GM23338 (cell line): ENCODE data around the gene GLDC. TPM values are rescaled to one million over a fixed set of nuclear protein-coding genes. Genes with fewer than 3 reads are reported as not detected.

ENCODE experiments used
- ATAC-seq: fragments of 200-7000 bp; cut with Tn5 transposase; 3 replicates; pipeline ENCODE4 v1.9.1; 2020
- DNase-seq: peaks from one replicate; pipeline ENCODE4 v3.0.0-alpha.2; 2015; ENCODE audit warnings: low spot score
- H2AFZ ChIP-seq: fragments of 200-600 bp; sonication (generic); 2 replicates; pipeline ENCODE4 v1.8.0; 2016; ENCODE audit warnings: antibody characterized with exemption, mild to moderate bottlenecking, moderate library complexity
- H3F3A ChIP-seq: fragments of 200-600 bp; sonication (generic); replicated peaks from 2 replicates; pipeline ENCODE4 v1.8.0; 2017; ENCODE audit warnings: antibody characterized with exemption, mixed run types, low read depth
- H3K27ac ChIP-seq: fragments of 200-600 bp; sonication (generic); 2 replicates; pipeline ENCODE4 v1.6.1; 2016; ENCODE audit warnings: low read depth
- H3K27me3 ChIP-seq: fragments of 200-600 bp; sonication (generic); 2 replicates; pipeline ENCODE4 v1.8.0; 2016; ENCODE audit warnings: mild to moderate bottlenecking, mixed run types, moderate library complexity; ENCODE audit not compliant: insufficient read depth
- H3K36me3 ChIP-seq: fragments of 200-600 bp; sonication (generic); 2 replicates; pipeline ENCODE4 v1.8.0; 2016; ENCODE audit warnings: mild to moderate bottlenecking; ENCODE audit not compliant: insufficient read depth
- H3K4me1 ChIP-seq: fragments of 200-600 bp; sonication (generic); 2 replicates; pipeline ENCODE4 v1.8.0; 2016; ENCODE audit warnings: mild to moderate bottlenecking, moderate library complexity; ENCODE audit not compliant: insufficient read depth
- H3K4me2 ChIP-seq: fragments of 200-600 bp; sonication (generic); 2 replicates; pipeline ENCODE4 v1.7.1; 2017; ENCODE audit warnings: mixed run types
- H3K4me3 ChIP-seq: fragments of 200-600 bp; sonication (generic); 2 replicates; pipeline ENCODE4 v1.6.1; 2016; ENCODE audit warnings: mixed run types
- H3K79me2 ChIP-seq: fragments of 200-600 bp; sonication (generic); replicated peaks from 2 replicates; pipeline ENCODE4 v1.8.0; 2017; ENCODE audit warnings: mild to moderate bottlenecking; ENCODE audit not compliant: insufficient read depth
- H3K9me2 ChIP-seq: fragments of 200-600 bp; sonication (generic); 2 replicates; pipeline ENCODE4 v1.8.0; 2017; ENCODE audit not compliant: insufficient read depth
- H4K20me1 ChIP-seq: fragments of 200-600 bp; sonication (generic); replicated peaks from 2 replicates; pipeline ENCODE4 v1.8.0; 2017; ENCODE audit warnings: mild to moderate bottlenecking; ENCODE audit not compliant: insufficient read depth
- H3K27ac Mint-ChIP-seq: 2 replicates; pipeline ENCODE4 v1.8.0; 2020; ENCODE audit warnings: inconsistent platforms, mild to moderate bottlenecking, moderate library complexity, mixed read lengths
- H3K27me3 Mint-ChIP-seq: 3 replicates; pipeline ENCODE4 v1.8.0; 2022; ENCODE audit warnings: low read depth, mild to moderate bottlenecking, moderate library complexity, mixed read lengths, inconsistent platforms; ENCODE audit not compliant: insufficient read depth, poor library complexity
- H3K36me3 Mint-ChIP-seq: 3 replicates; pipeline ENCODE4 v1.8.0; 2021; ENCODE audit warnings: low read depth, mild to moderate bottlenecking, inconsistent platforms, moderate library complexity, mixed read lengths
- H3K4me1 Mint-ChIP-seq: 3 replicates; pipeline ENCODE4 v1.8.0; 2020; ENCODE audit warnings: mild to moderate bottlenecking, inconsistent platforms, mixed read lengths
- H3K4me3 Mint-ChIP-seq: 3 replicates; pipeline ENCODE4 v1.8.0; 2021; ENCODE audit warnings: moderate library complexity, mild to moderate bottlenecking, inconsistent platforms, mixed read lengths
- H3K9me3 Mint-ChIP-seq: 3 replicates; pipeline ENCODE4 v1.8.0; 2020; ENCODE audit warnings: moderate library complexity, mild to moderate bottlenecking, inconsistent platforms, mixed read lengths
- EZH2phosphoT487 ChIP-seq: fragments of 200-600 bp; sonication (generic); IDR thresholded peaks from one replicate; pipeline ENCODE4 v1.8.1; 2018; ENCODE audit warnings: antibody characterized with exemption; ENCODE audit not compliant: unreplicated experiment
- JUNB ChIP-seq: IDR thresholded peaks from one replicate; pipeline ENCODE4 v1.6.1; 2016; ENCODE audit warnings: antibody characterized with exemption; ENCODE audit not compliant: unreplicated experiment
- NANOG ChIP-seq: IDR thresholded peaks from 2 replicates; pipeline ENCODE4 v1.6.1; 2016; ENCODE audit warnings: antibody characterized with exemption, borderline replicate concordance
- POLR2AphosphoS5 ChIP-seq: IDR thresholded peaks from 2 replicates; pipeline ENCODE4 v1.6.1; 2016; ENCODE audit warnings: antibody characterized with exemption, low read depth
- STAT1 ChIP-seq: IDR thresholded peaks from one replicate; pipeline ENCODE4 v1.6.1; 2016; ENCODE audit warnings: antibody characterized with exemption; ENCODE audit not compliant: unreplicated experiment
- ZNF114 ChIP-seq: fragments of 250-450 bp; sonication (Bioruptor Pico); IDR thresholded peaks from 2 replicates; pipeline ENCODE4 v1.5.0; 2020; ENCODE audit warnings: mild to moderate bottlenecking, moderate library complexity
- polyA plus RNA-seq: library from polyadenylated mRNA; unstranded; fragments of >200 nt; fragmentation: Nextera tagmentation; extraction: Ambion mirVana; gene quantifications from 2 replicates; pipeline ENCODE4 v1.2.1, GENCODE V29; 2016
- total RNA-seq: library from RNA; depleted of rRNA; stranded (reverse); fragments of >200 nt; shearing (Covaris generic); gene quantifications from 2 replicates; pipeline ENCODE4 v1.2.3, GENCODE V29; 2014
- TF ChIP-seq, protein P1 (sequence below): IDR thresholded peaks from one replicate; pipeline ENCODE4 v1.6.1; 2018; ENCODE audit warnings: antibody characterized with exemption; ENCODE audit not compliant: unreplicated experiment
- TF ChIP-seq, protein P2 (sequence below), 2 experiments: fragments of 200-600 bp in 1 of 2; sonication (generic) in 1 of 2; conservative IDR thresholded peaks; 2 replicates each; pipeline versions ENCODE4 v1.5.1 to v1.6.1; 2016 to 2017; ENCODE audit warnings: antibody characterized with exemption in 2 of 2, low read depth in 2 of 2, mild to moderate bottlenecking in 2 of 2, moderate library complexity in 1 of 2

GLDC gene
- total and polyA plus RNA-seq, 2 experiments from 2014 or later, result 63.5 to 139 TPM

DNA sequence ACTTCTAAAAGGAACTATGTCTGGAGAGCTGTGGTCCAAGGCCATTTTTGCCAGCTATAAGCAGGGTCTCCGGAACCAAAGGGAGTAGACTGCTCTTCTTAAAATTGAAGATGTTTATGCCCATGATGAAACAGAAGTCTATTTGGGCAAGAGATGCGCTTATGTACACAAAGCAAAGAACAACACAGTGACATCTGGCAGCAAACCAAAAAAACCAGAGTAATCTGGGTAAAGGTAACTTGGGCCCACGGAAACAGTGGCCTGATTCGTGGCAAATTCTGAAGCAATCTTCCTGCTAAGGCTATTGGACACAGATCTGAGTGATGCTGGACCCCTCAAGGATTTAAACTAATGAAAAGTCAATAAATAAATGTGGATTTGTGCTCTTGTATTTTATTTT lies 29.7 kb upstream of the GLDC start:
- H3K27me3 Mint-ChIP-seq, result no peaks in the 10 kb centered on the region
- Histone ChIP-seq H2AFZ (no peak overlapping the region), H3K9me2 (no peaks in the 10 kb centered on the region), H3F3A (peaks cover 10% of the 10 kb centered on the region), H4K20me1 (no peaks in the 10 kb centered on the region), H3K4me1 (0 out of 2 replicates have a peak, but pooled peaks cover 5% of the 10 kb centered on the region), H3K27ac (no peak overlapping the region), H3K36me3 (peaks cover 15% of the 10 kb centered on the region), H3K4me2 (no peak overlapping the region), H3K4me3 (no peak overlapping the region), H3K27me3 (no peaks in the 10 kb centered on the region), H3K79me2 (no peaks in the 10 kb centered on the region)
- no peak overlapping the region for H3K4me3 Mint-ChIP-seq
- H3K9me3 Mint-ChIP-seq, result no peaks in the 10 kb centered on the region
- ATAC-seq (no peak), DNase-seq (no peak)
- H3K27ac Mint-ChIP-seq, result no peak overlapping the region
- TF ChIP-seq NANOG (no peak), POLR2AphosphoS5 (no peak), EZH2phosphoT487 (no peak), ZNF114 (CRISPR knock-in tag) (no peak)
- TF ChIP-seq, protein P1, sequence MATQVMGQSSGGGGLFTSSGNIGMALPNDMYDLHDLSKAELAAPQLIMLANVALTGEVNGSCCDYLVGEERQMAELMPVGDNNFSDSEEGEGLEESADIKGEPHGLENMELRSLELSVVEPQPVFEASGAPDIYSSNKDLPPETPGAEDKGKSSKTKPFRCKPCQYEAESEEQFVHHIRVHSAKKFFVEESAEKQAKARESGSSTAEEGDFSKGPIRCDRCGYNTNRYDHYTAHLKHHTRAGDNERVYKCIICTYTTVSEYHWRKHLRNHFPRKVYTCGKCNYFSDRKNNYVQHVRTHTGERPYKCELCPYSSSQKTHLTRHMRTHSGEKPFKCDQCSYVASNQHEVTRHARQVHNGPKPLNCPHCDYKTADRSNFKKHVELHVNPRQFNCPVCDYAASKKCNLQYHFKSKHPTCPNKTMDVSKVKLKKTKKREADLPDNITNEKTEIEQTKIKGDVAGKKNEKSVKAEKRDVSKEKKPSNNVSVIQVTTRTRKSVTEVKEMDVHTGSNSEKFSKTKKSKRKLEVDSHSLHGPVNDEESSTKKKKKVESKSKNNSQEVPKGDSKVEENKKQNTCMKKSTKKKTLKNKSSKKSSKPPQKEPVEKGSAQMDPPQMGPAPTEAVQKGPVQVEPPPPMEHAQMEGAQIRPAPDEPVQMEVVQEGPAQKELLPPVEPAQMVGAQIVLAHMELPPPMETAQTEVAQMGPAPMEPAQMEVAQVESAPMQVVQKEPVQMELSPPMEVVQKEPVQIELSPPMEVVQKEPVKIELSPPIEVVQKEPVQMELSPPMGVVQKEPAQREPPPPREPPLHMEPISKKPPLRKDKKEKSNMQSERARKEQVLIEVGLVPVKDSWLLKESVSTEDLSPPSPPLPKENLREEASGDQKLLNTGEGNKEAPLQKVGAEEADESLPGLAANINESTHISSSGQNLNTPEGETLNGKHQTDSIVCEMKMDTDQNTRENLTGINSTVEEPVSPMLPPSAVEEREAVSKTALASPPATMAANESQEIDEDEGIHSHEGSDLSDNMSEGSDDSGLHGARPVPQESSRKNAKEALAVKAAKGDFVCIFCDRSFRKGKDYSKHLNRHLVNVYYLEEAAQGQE, result no peak
- H3K36me3 Mint-ChIP-seq, result peaks cover 15% of the 10 kb centered on the region
- H3K4me1 Mint-ChIP-seq, result no peaks in the 10 kb centered on the region; the same call in 2 of the 3 replicates

DNA sequence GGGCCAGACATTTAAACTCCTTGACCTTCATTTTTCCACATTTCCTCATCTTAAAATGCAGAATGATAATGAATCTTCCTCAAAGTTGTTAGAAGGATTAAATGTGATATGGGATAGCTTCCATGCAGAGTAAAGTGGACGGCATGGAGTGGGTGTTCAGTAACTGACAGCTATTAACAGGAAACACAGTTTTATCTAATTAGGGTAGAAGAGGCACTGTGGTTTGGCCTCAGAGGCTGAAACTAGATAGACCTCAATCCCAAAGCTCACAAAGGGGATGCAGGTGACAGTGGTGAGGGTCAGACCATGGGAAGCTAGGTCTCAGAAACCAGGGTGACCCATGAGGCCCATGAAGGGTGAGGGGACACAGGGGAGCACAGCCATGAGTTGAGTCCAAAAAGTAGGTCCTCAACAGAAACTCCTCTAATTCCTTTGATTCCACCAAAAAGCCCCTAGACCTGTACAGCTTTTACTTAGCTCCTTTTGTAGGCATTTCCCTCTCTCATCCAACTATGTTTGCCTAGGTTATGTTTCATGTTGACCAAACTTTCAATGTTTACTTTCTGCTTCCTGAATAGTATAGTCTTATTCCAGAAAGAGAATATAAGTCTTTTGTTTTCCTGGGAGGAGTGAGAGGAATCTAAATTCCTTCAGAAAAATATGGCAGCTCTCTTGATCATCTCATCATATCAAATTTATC lies 27.9 kb upstream of the GLDC start:
- TF ChIP-seq JUNB, result no peak
- no peak for TF ChIP-seq NANOG
- Histone ChIP-seq H3K27me3 (no peaks in the 10 kb centered on the region), H4K20me1 (no peaks in the 10 kb centered on the region), H3K9me2 (no peaks in the 10 kb centered on the region), H3K36me3 (peaks cover 18% of the 10 kb centered on the region), H3F3A (peaks cover 3% of the 10 kb centered on the region; the same call in 1 of the 2 replicates), H3K4me1 (no peaks in the 10 kb centered on the region), H2AFZ (no peak overlapping the region), H3K27ac (no peak overlapping the region), H3K4me3 (no peak overlapping the region), H3K4me2 (no peak overlapping the region), H3K79me2 (peaks cover 7% of the 10 kb centered on the region; the same call in 1 of the 2 replicates)
- Mint-ChIP-seq H3K4me3 (no peak overlapping the region), H3K4me1 (no peaks in the 10 kb centered on the region), H3K27ac (no peak overlapping the region), H3K9me3 (no peaks in the 10 kb centered on the region), H3K27me3 (no peaks in the 10 kb centered on the region), H3K36me3 (peaks cover 15% of the 10 kb centered on the region)
- DNase-seq (no peak), ATAC-seq (no peak)

DNA sequence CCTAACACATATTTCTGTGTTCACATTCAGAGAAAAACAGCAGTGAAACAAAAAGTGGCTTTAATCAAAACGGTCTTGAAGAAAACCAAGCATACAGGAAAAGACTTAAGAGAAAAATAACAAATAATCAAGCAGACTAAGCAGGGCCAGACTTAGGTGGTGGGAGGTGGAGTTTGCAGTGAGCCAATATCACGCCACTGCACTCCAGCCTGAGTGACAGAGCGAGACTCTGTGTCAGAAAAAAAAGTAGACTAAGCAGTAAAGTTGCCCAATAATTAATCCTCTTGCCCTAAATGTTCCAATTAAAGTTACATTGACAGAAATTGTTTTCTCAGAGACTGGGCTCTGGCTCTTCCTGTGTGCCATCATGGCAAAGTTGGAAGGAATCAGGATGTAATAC lies 26.6 kb upstream of the GLDC start:
- Mint-ChIP-seq H3K36me3 (peaks cover 15% of the 10 kb centered on the region), H3K9me3 (no peaks in the 10 kb centered on the region), H3K4me3 (no peak overlapping the region), H3K27me3 (no peaks in the 10 kb centered on the region), H3K4me1 (peaks cover 4% of the 10 kb centered on the region; the same call in 2 of the 3 replicates), H3K27ac (no peak overlapping the region)
- Histone ChIP-seq H2AFZ (no peak overlapping the region), H3K27ac (no peak overlapping the region), H3K4me3 (no peak overlapping the region), H3K4me2 (no peak overlapping the region), H3F3A (peaks cover 3% of the 10 kb centered on the region; the same call in 1 of the 2 replicates), H4K20me1 (no peaks in the 10 kb centered on the region), H3K36me3 (peaks cover 18% of the 10 kb centered on the region), H3K27me3 (no peaks in the 10 kb centered on the region), H3K79me2 (peaks cover 11% of the 10 kb centered on the region), H3K9me2 (no peaks in the 10 kb centered on the region), H3K4me1 (no peaks in the 10 kb centered on the region)
- ATAC-seq (no peak), DNase-seq (no peak)
- TF ChIP-seq JUNB (no peak), POLR2AphosphoS5 (no peak), STAT1 (no peak)
- TF ChIP-seq, protein P2, sequence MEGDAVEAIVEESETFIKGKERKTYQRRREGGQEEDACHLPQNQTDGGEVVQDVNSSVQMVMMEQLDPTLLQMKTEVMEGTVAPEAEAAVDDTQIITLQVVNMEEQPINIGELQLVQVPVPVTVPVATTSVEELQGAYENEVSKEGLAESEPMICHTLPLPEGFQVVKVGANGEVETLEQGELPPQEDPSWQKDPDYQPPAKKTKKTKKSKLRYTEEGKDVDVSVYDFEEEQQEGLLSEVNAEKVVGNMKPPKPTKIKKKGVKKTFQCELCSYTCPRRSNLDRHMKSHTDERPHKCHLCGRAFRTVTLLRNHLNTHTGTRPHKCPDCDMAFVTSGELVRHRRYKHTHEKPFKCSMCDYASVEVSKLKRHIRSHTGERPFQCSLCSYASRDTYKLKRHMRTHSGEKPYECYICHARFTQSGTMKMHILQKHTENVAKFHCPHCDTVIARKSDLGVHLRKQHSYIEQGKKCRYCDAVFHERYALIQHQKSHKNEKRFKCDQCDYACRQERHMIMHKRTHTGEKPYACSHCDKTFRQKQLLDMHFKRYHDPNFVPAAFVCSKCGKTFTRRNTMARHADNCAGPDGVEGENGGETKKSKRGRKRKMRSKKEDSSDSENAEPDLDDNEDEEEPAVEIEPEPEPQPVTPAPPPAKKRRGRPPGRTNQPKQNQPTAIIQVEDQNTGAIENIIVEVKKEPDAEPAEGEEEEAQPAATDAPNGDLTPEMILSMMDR (conservative IDR thresholded peaks at IDR 0.05; ENCODE audit: low read depth in 2 of 2), result no peak
